ENCODE results near the gene NLN. TPM values are rescaled to one million over a fixed set of nuclear protein-coding genes. Genes with fewer than 3 reads are reported as not detected.
A peak's percentile ranks its signal among the peaks of the same experiment; 100 is the strongest.

The NLN gene
- total and polyA plus RNA-seq, 7 experiments from 2014 or later, result 2.5 to 11.9 (median 3.6) TPM

GRCh38 chr5:65707663-65708062 lies 14.3 kb upstream of the NLN start:
- H3K9me3 Mint-ChIP-seq, result no peaks in the 10 kb centered on the region
- H3K4me1 Mint-ChIP-seq, result peaks cover 0 to 35% (median 19%) of the 10 kb centered on the region in 7 donors
- ATAC-seq (no peak), DNase-seq (no peak)
- Histone ChIP-seq H3K4me3 (ENCODE audit: low read length) (no peak overlapping the region), H3K9me3 (ENCODE audit: control insufficient read depth in 2 of 3, low read length in 3 of 3) (no peaks in the 10 kb centered on the region), H3K27ac (ENCODE audit: low read depth, low read length) (no peak overlapping the region), H3K27me3 (ENCODE audit: control insufficient read depth in 2 of 2, insufficient read depth in 2 of 2, low read length in 2 of 2) (no peaks in the 10 kb centered on the region), H3K4me1 (ENCODE audit: control insufficient read depth in 2 of 2, insufficient read depth in 2 of 2, low read length in 2 of 2) (peaks cover 0 to 5% of the 10 kb centered on the region in 2 donors), H3K36me3 (ENCODE audit: control insufficient read depth in 2 of 3, insufficient read depth in 3 of 3, low read length in 3 of 3) (peaks cover 5 to 56% (median 21%) of the 10 kb centered on the region in 3 experiments)
- ChIA-PET CTCF (no interaction called here), POLR2A (interaction anchor here (0.6 kb wide), 1 partner anchor 21 kb away, joined by 4 read pairs; no protein-coding TSS in a partner anchor)
- peak overlapping the region in 1 of 9 donors; percentile 40 for H3K27ac Mint-ChIP-seq
- no peaks in the 10 kb centered on the region for H3K27me3 Mint-ChIP-seq
- peaks cover 10 to 35% (median 29%) of the 10 kb centered on the region in 5 donors for H3K36me3 Mint-ChIP-seq
- intact Hi-C loops (cut with micrococcal nuclease), result no loop called here
- peak overlapping the region in 1 of 10 donors; percentile 47 for H3K4me3 Mint-ChIP-seq

GRCh38 chr5:65708145-65708544 lies 13.9 kb upstream of the NLN start:
- H3K9me3 Mint-ChIP-seq, result no peaks in the 10 kb centered on the region
- peak overlapping the region in 1 of 9 donors; percentile 26 for H3K27ac Mint-ChIP-seq
- Histone ChIP-seq H3K9me3 (ENCODE audit: control insufficient read depth in 2 of 3, low read length in 3 of 3) (no peaks in the 10 kb centered on the region), H3K27ac (ENCODE audit: low read depth, low read length) (no peak overlapping the region), H3K4me3 (ENCODE audit: low read length) (no peak overlapping the region), H3K4me1 (ENCODE audit: control insufficient read depth in 2 of 2, insufficient read depth in 2 of 2, low read length in 2 of 2) (peaks cover 0 to 5% of the 10 kb centered on the region in 2 donors), H3K27me3 (ENCODE audit: control insufficient read depth in 2 of 2, insufficient read depth in 2 of 2, low read length in 2 of 2) (no peaks in the 10 kb centered on the region), H3K36me3 (ENCODE audit: control insufficient read depth in 2 of 3, insufficient read depth in 3 of 3, low read length in 3 of 3) (peaks cover 1 to 59% (median 16%) of the 10 kb centered on the region in 3 experiments)
- no peak overlapping the region for H3K4me3 Mint-ChIP-seq
- H3K36me3 Mint-ChIP-seq, result peaks cover 10 to 33% (median 25%) of the 10 kb centered on the region in 5 donors
- H3K27me3 Mint-ChIP-seq, result no peaks in the 10 kb centered on the region
- DNase-seq, result no peak
- H3K4me1 Mint-ChIP-seq, result peaks cover 0 to 36% (median 19%) of the 10 kb centered on the region in 7 donors
- ChIA-PET CTCF (no interaction called here), POLR2A (no interaction called here)
- intact Hi-C loops (cut with micrococcal nuclease), result no loop called here
- ATAC-seq, result no peak

- H3K27ac Mint-ChIP-seq, result peak overlapping the region in 1 of 9 donors; percentile 72
- no peaks in the 10 kb centered on the region for H3K9me3 ChIP-seq (ENCODE audit: control insufficient read depth in 2 of 3, low read length in 3 of 3)
- peaks cover 0 to 35% (median 7%) of the 10 kb centered on the region in 3 experiments for H3K36me3 ChIP-seq (ENCODE audit: control insufficient read depth in 2 of 3, insufficient read depth in 3 of 3, low read length in 3 of 3)
- no peaks in the 10 kb centered on the region for H3K27me3 ChIP-seq (ENCODE audit: control insufficient read depth in 2 of 2, insufficient read depth in 2 of 2, low read length in 2 of 2)
- H3K36me3 Mint-ChIP-seq, result peaks cover 0 to 20% (median 0%) of the 10 kb centered on the region in 5 donors
- no peak for ATAC-seq
- peaks cover 9 to 31% (median 14%) of the 10 kb centered on the region in 7 donors for H3K4me1 Mint-ChIP-seq
- no peaks in the 10 kb centered on the region for H3K27me3 Mint-ChIP-seq
- peak overlapping the region in 3 of 10 donors; percentile 61 to 97 (median 94) for H3K4me3 Mint-ChIP-seq
- peak overlapping the region; percentile 97 for H3K27ac ChIP-seq (ENCODE audit: low read depth, low read length)
- H3K9me3 Mint-ChIP-seq, result no peaks in the 10 kb centered on the region
- peak overlapping the region; percentile 75 for H3K4me3 ChIP-seq (ENCODE audit: low read length)
- DNase-seq, result no peak
- intact Hi-C loops (cut with micrococcal nuclease), result loop anchor here in 1 of 2 donors (1.0 kb wide), 1 partner anchor 12 kb away; no protein-coding TSS in a partner anchor
- ChIA-PET CTCF (interaction anchor here (1.2 kb wide), 1 partner anchor 93 kb away, joined by 4 read pairs; no protein-coding TSS in a partner anchor), POLR2A (interaction anchor here (1.9 to 4.2 kb wide), 3 partner anchors 9 to 425 kb away, joined by 5 to 26 read pairs (median 5); partner anchors contain the start of gene SREK1)
- peaks cover 38 to 43% of the 10 kb centered on the region in 2 donors for H3K4me1 ChIP-seq (ENCODE audit: control insufficient read depth in 2 of 2, insufficient read depth in 2 of 2, low read length in 2 of 2)
Measured at GRCh38 chr5:65718576-65719310, 3.3 kb upstream of the NLN start.

GRCh38 chr5:65721050-65721719 lies 820 bp upstream of the NLN start:
- Mint-ChIP-seq H3K27me3 (no peaks in the 10 kb centered on the region), H3K4me1 (peaks cover 9 to 36% (median 15%) of the 10 kb centered on the region in 7 donors), H3K27ac (peak overlapping the region in 1 of 9 donors; percentile 90), H3K36me3 (peaks cover 0 to 8% (median 0%) of the 10 kb centered on the region in 5 donors), H3K4me3 (peak overlapping the region in 3 of 10 donors; percentile 89 to 97 (median 94)), H3K9me3 (no peaks in the 10 kb centered on the region)
- no peaks in the 10 kb centered on the region for H3K9me3 ChIP-seq (ENCODE audit: control insufficient read depth in 2 of 3, low read length in 3 of 3)
- ATAC-seq (peak; percentile 46), DNase-seq (peak; percentile 7 to 40 (median 20))
- peaks cover 29 to 38% of the 10 kb centered on the region in 2 donors for H3K4me1 ChIP-seq (ENCODE audit: control insufficient read depth in 2 of 2, insufficient read depth in 2 of 2, low read length in 2 of 2)
- H3K4me3 ChIP-seq (ENCODE audit: low read length), result peak overlapping the region; percentile 75
- H3K27me3 ChIP-seq (ENCODE audit: control insufficient read depth in 2 of 2, insufficient read depth in 2 of 2, low read length in 2 of 2), result no peaks in the 10 kb centered on the region
- peaks cover 0 to 20% (median 7%) of the 10 kb centered on the region in 3 experiments for H3K36me3 ChIP-seq (ENCODE audit: control insufficient read depth in 2 of 3, insufficient read depth in 3 of 3, low read length in 3 of 3)
- CTCF ChIA-PET, result interaction anchor here (0.7 to 1.5 kb wide), 3 partner anchors 10 to 356 kb away, joined by 3 read pairs; no protein-coding TSS in a partner anchor
- peak overlapping the region; percentile 97 for H3K27ac ChIP-seq (ENCODE audit: low read depth, low read length)
- intact Hi-C loops (cut with micrococcal nuclease), result loop anchor here (1.0 to 10.0 kb wide), 12 partner anchors 44 to 1484 kb away; partner anchors contain the start of genes ADAMTS6 (in 2 of the 2), CENPK (in 1 of the 2), CWC27 (in 1 of the 2) and PPWD1 (in 1 of the 2)
- POLR2A ChIA-PET, result interaction anchor here (0.6 to 4.2 kb wide), 16 partner anchors 8 to 423 kb away, joined by 3 to 40 read pairs (median 6); partner anchors contain the start of genes CENPK, ERBIN, PPWD1 and SHLD3

- CTCF ChIA-PET, result no interaction called here
- Histone ChIP-seq H3K27ac (ENCODE audit: low read depth, low read length) (peak overlapping the region; percentile 97), H3K4me3 (ENCODE audit: low read length) (peak overlapping the region; percentile 75), H3K27me3 (ENCODE audit: control insufficient read depth in 2 of 2, insufficient read depth in 2 of 2, low read length in 2 of 2) (no peaks in the 10 kb centered on the region), H3K4me1 (ENCODE audit: control insufficient read depth in 2 of 2, insufficient read depth in 2 of 2, low read length in 2 of 2) (peaks cover 14 to 27% of the 10 kb centered on the region in 2 donors), H3K9me3 (ENCODE audit: control insufficient read depth in 2 of 3, low read length in 3 of 3) (no peaks in the 10 kb centered on the region), H3K36me3 (ENCODE audit: control insufficient read depth in 2 of 3, insufficient read depth in 3 of 3, low read length in 3 of 3) (peaks cover 0 to 11% (median 0%) of the 10 kb centered on the region in 3 experiments)
- DNase-seq (peak in 2 of 9 donors; percentile 5 to 13), ATAC-seq (no peak)
- Mint-ChIP-seq H3K27ac (peak overlapping the region; percentile 74 to 91 (median 86)), H3K36me3 (peaks cover 0 to 8% (median 0%) of the 10 kb centered on the region in 5 donors), H3K27me3 (no peaks in the 10 kb centered on the region), H3K9me3 (no peaks in the 10 kb centered on the region), H3K4me3 (peak overlapping the region in 6 of 10 donors; percentile 85 to 94 (median 90)), H3K4me1 (peaks cover 9 to 36% (median 15%) of the 10 kb centered on the region in 7 donors)
- POLR2A ChIA-PET, result interaction anchor here (0.6 to 4.2 kb wide), 10 partner anchors 11 to 421 kb away, joined by 3 to 40 read pairs (median 6); partner anchors contain the start of genes CENPK, ERBIN, PPWD1 and SHLD3
- intact Hi-C loops (cut with micrococcal nuclease), result loop anchor here (1.0 to 10.0 kb wide), 12 partner anchors 39 to 1482 kb away; partner anchors contain the start of genes TRIM23 (in 2 of the 2), ADAMTS6 (in 1 of the 2), CENPK (in 1 of the 2) and CWC27 (in 1 of the 2)
Measured at GRCh38 chr5:65722575-65723403, 784 bp downstream of the NLN start.
